ENCODE measurements around the gene SORCS3. TPM values are rescaled to one million over a fixed set of nuclear protein-coding genes. Genes with fewer than 3 reads are reported as not detected.

The SORCS3 gene
- polyA plus RNA-seq, 1 donor from 2014 or later: 9.8 TPM

DNA sequence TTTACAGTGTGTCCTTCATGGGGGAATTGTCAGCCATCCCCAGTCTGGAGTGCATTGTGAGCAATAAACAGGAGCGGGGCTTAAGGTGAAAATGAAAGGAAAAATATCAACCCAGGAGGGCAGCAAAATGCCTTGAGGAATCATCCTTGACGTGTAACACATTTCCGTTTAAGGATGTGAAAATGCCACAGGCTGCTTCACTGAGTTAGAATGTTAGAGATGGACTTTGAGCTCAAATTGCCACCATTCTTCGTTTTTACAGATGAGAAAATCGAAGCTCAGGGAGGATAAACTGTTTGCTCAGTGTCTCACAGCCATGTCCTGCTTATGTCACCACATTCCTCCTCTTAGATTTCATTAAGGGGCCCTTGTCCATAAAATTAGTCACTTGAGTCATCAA, 23.1 kb downstream of the SORCS3 start:
- Histone ChIP-seq H3K27ac (ENCODE audit: low read length) (no peak overlapping the region), H2AFZ (ENCODE audit: low read depth, low read length) (no peak overlapping the region), H3K9ac (ENCODE audit: low read length) (no peak overlapping the region), H3K27me3 (ENCODE audit: insufficient read depth, low read depth, low read length) (no peaks in the 10 kb centered on the region), H3K4me3 (ENCODE audit: low read length) (no peak overlapping the region), H3K79me2 (replicated peaks; ENCODE audit: insufficient read depth, low read length) (no peaks in the 10 kb centered on the region), H4K20me1 (ENCODE audit: insufficient read depth) (no peaks in the 10 kb centered on the region), H3K36me3 (ENCODE audit: insufficient read depth, low read length) (no peaks in the 10 kb centered on the region), H3K9me3 (ENCODE audit: low read length) (no peaks in the 10 kb centered on the region), H3K9me2 (ENCODE audit: insufficient read depth, low read length) (no peaks in the 10 kb centered on the region), H3F3A (ENCODE audit: insufficient read depth, low read length, poor library complexity, severe bottlenecking) (no peaks in the 10 kb centered on the region), H3K4me2 (ENCODE audit: low read length) (no peak overlapping the region)
- TF ChIP-seq MXI1 (conservative IDR thresholded peaks at IDR 0.05; ENCODE audit: poor library complexity, severe bottlenecking) (no peak), RAD21 (conservative IDR thresholded peaks at IDR 0.05) (no peak), EZH2 (IDR thresholded peaks at IDR 0.05; ENCODE audit: borderline replicate concordance, insufficient read depth, low read length, poor library complexity, severe bottlenecking) (no peak), TAF1 (IDR thresholded peaks at IDR 0.05; ENCODE audit: low read depth) (no peak), EP300 (conservative IDR thresholded peaks at IDR 0.05; ENCODE audit: poor library complexity, severe bottlenecking) (no peak), SMC3 (conservative IDR thresholded peaks at IDR 0.05; ENCODE audit: poor library complexity) (no peak), POLR2AphosphoS5 (IDR thresholded peaks at IDR 0.05) (no peak), CTCF (IDR thresholded peaks at IDR 0.05; ENCODE audit: poor library complexity, severe bottlenecking) (no peak)
- TF ChIP-seq, protein P1, sequence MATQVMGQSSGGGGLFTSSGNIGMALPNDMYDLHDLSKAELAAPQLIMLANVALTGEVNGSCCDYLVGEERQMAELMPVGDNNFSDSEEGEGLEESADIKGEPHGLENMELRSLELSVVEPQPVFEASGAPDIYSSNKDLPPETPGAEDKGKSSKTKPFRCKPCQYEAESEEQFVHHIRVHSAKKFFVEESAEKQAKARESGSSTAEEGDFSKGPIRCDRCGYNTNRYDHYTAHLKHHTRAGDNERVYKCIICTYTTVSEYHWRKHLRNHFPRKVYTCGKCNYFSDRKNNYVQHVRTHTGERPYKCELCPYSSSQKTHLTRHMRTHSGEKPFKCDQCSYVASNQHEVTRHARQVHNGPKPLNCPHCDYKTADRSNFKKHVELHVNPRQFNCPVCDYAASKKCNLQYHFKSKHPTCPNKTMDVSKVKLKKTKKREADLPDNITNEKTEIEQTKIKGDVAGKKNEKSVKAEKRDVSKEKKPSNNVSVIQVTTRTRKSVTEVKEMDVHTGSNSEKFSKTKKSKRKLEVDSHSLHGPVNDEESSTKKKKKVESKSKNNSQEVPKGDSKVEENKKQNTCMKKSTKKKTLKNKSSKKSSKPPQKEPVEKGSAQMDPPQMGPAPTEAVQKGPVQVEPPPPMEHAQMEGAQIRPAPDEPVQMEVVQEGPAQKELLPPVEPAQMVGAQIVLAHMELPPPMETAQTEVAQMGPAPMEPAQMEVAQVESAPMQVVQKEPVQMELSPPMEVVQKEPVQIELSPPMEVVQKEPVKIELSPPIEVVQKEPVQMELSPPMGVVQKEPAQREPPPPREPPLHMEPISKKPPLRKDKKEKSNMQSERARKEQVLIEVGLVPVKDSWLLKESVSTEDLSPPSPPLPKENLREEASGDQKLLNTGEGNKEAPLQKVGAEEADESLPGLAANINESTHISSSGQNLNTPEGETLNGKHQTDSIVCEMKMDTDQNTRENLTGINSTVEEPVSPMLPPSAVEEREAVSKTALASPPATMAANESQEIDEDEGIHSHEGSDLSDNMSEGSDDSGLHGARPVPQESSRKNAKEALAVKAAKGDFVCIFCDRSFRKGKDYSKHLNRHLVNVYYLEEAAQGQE (IDR thresholded peaks at IDR 0.05; ENCODE audit: borderline replicate concordance): no peak

GRCh38 chr10:104665174-104665573, 24.1 kb downstream of the SORCS3 start:
- no peaks in the 10 kb centered on the region for H3K9me3 ChIP-seq (ENCODE audit: low read length)
- no peaks in the 10 kb centered on the region for H4K20me1 ChIP-seq (ENCODE audit: insufficient read depth)
- H3K27ac ChIP-seq (ENCODE audit: low read length): no peak overlapping the region
- no peaks in the 10 kb centered on the region for H3K79me2 ChIP-seq (replicated peaks; ENCODE audit: insufficient read depth, low read length)
- no peaks in the 10 kb centered on the region for H3K27me3 ChIP-seq (ENCODE audit: insufficient read depth, low read depth, low read length)
- no peak overlapping the region for H3K9ac ChIP-seq (ENCODE audit: low read length)
- H2AFZ ChIP-seq (ENCODE audit: low read depth, low read length): no peak overlapping the region
- no peak overlapping the region for H3K4me3 ChIP-seq (ENCODE audit: low read length)
- no peaks in the 10 kb centered on the region for H3K9me2 ChIP-seq (ENCODE audit: insufficient read depth, low read length)
- no peaks in the 10 kb centered on the region for H3K36me3 ChIP-seq (ENCODE audit: insufficient read depth, low read length)
- H3F3A ChIP-seq (ENCODE audit: insufficient read depth, low read length, poor library complexity, severe bottlenecking): no peaks in the 10 kb centered on the region
- TF ChIP-seq MXI1 (conservative IDR thresholded peaks at IDR 0.05; ENCODE audit: poor library complexity, severe bottlenecking) (no peak), RAD21 (conservative IDR thresholded peaks at IDR 0.05) (no peak), SMC3 (conservative IDR thresholded peaks at IDR 0.05; ENCODE audit: poor library complexity) (no peak)
- H3K4me2 ChIP-seq (ENCODE audit: low read length): no peak overlapping the region

- Histone ChIP-seq H3K9me2 (ENCODE audit: insufficient read depth, low read length) (no peaks in the 10 kb centered on the region), H3K4me2 (ENCODE audit: low read length) (no peak overlapping the region), H3K27ac (ENCODE audit: low read length) (no peak overlapping the region), H3K9ac (ENCODE audit: low read length) (no peak overlapping the region), H3K36me3 (ENCODE audit: insufficient read depth, low read length) (no peaks in the 10 kb centered on the region), H3K27me3 (ENCODE audit: insufficient read depth, low read depth, low read length) (no peaks in the 10 kb centered on the region), H3K4me3 (ENCODE audit: low read length) (no peak overlapping the region), H2AFZ (ENCODE audit: low read depth, low read length) (no peak overlapping the region), H3K9me3 (ENCODE audit: low read length) (no peaks in the 10 kb centered on the region), H3K79me2 (replicated peaks; ENCODE audit: insufficient read depth, low read length) (no peaks in the 10 kb centered on the region), H4K20me1 (ENCODE audit: insufficient read depth) (no peaks in the 10 kb centered on the region), H3F3A (ENCODE audit: insufficient read depth, low read length, poor library complexity, severe bottlenecking) (no peaks in the 10 kb centered on the region)
- TF ChIP-seq MXI1 (conservative IDR thresholded peaks at IDR 0.05; ENCODE audit: poor library complexity, severe bottlenecking) (no peak), TAF1 (IDR thresholded peaks at IDR 0.05; ENCODE audit: low read depth) (no peak)
- TF ChIP-seq, protein P1 (IDR thresholded peaks at IDR 0.05; ENCODE audit: borderline replicate concordance): no peak
Measured at GRCh38 chr10:104666106-104666505, 25.0 kb downstream of the SORCS3 start.
